Measurements from ENCODE around the gene RAB6B. TPM values are rescaled to one million over a fixed set of nuclear protein-coding genes. Genes with fewer than 3 reads are reported as not detected.

RAB6B gene
- total RNA-seq = 0.13 and 0.19 TPM in 2 replicates

DNA sequence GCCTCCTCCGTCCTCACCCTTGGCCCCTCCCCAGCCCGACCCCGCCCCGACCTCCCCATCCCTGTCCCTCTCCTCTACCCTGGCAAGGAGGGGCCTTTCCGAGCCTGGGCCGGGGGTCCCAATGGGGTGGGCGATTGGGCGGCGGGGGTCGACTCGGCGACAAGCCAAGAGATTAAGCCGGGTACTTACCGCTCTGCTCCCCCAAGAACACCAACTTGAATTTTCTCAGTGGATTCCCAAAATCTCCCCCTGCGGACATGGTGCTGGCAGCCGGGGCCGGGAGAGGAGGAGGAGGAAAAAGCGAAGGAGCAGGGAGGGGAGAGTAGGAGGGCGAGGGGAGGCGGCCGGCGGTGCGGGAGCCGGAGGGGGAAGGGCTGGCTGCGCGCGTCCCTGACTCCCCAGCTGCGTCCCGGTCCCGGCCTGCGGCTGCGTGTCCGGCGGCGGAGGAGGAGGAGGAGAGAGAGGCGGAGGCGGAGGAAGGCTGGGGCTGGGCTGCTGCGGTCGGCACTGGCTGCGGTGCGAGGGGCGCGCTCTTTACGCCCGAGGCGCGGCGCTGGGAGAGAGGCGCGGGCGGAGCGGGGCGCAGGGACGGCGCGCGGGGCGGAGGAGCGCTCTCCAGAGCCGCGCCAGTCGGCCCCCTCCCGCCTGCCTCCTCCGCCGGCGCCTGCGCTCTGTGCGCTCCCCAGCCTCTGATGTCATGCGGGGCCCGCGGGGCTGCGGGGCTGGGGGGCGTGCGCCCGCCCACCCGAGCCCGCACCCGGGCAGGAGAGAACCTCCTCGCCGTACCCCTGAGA lies at the start of gene RAB6B:
Gene RAB6B, minus strand, starts transcription at position 675 of the 794 bp plus-strand sequence. Its CDS starts 416 bp downstream, at position 259.

DNA sequence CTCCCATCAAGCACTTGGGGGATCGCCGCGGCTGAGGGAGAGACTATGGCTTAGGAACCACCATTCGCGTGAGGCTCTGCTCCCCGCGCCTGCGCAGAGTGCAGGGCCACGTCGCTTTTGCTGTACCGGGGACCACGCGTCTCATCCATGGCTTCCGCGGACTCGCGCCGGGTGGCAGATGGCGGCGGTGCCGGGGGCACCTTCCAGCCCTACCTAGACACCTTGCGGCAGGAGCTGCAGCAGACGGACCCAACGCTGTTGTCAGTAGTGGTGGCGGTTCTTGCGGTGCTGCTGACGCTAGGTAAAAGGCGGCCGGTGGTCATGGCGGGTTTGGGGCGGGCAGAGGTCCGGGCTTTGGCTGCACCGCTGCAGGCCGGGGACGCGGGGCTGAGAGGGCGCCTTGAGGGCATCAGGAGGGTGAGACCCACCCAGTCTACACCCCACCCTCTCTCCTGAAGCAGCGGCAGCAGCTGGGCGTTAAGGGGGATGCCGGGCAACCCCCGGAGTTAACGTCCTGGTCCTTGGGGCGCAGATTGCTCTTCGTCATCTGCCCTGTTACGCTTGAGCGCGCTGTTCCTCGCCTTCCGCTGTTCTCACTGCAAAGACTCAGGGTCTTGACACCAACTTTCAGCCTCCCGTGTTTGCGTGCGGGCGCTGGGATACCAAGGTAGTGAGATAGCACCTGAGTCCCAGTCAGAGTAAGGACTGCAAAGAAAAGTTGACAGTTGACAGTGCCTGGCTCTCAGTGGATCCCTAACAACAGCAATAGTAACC lies 89.8 kb downstream of the RAB6B start, which contains the start of gene SRPRB:
Gene SRPRB, plus strand, starts transcription at position 114 of the 774 bp plus-strand sequence. Its CDS starts 34 bp downstream, at position 148.

Other genes with a start within 250 kb of the RAB6B start
- 21.8 and 25.9 TPM in 2 replicates for gene TOPBP1, start 233.9 kb downstream of the RAB6B start, total RNA-seq
- 0.31 and 0.53 TPM in 2 replicates for gene TF, start 149.5 kb downstream of the RAB6B start, total RNA-seq
- 64.0 and 88.6 TPM in 2 replicates for gene SRPRB, start 90.1 kb downstream of the RAB6B start, total RNA-seq
- gene SLCO2A1, start 134.0 kb upstream of the RAB6B start, total RNA-seq = not detected in 2 replicates

Data from aortic smooth muscle cell (primary cell).